HL-60/S4 treated with retinoic acid at 250 ng/mL for 4 days and 3 days (cell line): ENCODE data around the gene NEURL3.
"Not testable (repeated sequence)": the region's sequence is repeated elsewhere in the genome, so short reads cannot be mapped to it uniquely, and the experiment has no call there.

Source experiments
- in situ Hi-C: fragments of 300-500 bp; cut with MboI; formaldehyde crosslinking; loops from 2 replicates; pipeline ENCODE4 v1.7.0; 2022; ENCODE audit warnings: low sequenced_read_pairs

Gene NEURL3

DNA sequence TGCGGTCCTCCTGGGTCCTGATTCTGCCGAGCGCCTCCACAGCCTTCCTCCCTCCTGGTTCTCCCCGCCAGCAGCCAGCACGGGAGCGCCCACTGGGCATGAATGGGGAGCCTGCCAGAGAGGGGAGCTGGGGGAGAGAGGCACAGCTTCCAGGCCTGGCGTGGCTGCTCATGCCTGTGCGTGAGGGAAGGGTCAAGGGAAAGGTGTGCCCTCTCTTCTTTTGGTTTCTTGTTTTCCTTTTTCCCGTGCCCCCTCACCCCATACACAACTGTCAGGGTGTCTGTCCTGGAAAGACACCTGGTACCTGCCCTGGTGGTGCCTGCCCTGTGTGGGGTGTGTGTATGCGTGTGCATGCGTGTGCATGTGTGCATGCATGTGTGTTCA lies 4.7 kb upstream of the NEURL3 start:
- in situ Hi-C loops: no loop called here

DNA sequence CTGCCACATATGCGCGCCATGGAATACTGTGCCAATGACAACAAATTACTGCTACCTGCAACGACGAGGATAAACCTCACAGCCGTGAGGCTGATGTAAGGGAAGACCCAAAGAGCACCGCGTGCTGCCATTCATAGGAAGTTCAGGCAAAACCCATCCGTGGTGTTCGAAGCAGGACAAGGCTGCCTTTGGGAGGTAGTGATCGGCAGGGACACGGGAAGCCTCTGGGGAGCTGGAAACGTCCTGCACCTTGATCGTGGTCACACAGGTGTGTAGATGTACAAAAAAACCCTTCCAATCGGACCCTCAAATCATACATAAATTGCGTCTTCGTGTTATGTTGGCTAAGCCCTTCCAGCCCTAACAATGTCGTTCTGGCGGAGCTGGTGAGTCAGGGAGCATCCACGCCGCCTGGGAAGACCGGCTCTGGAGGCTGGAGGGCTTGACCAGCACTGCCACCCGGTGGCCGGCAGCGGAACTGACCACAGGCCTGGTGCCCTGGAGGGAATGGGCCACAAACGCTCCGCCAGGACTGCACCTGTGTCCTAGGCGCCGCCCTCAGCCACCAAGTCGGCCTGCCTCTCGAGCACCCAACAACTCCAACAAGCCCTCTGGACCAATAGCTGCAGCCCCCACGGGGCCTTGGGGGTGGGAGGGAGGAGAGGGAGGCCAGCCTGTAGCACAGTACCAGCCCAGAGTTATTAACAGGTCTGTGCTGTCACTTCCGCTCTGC lies 4.1 kb upstream of the NEURL3 start:
- in situ Hi-C loops: no loop called here

DNA sequence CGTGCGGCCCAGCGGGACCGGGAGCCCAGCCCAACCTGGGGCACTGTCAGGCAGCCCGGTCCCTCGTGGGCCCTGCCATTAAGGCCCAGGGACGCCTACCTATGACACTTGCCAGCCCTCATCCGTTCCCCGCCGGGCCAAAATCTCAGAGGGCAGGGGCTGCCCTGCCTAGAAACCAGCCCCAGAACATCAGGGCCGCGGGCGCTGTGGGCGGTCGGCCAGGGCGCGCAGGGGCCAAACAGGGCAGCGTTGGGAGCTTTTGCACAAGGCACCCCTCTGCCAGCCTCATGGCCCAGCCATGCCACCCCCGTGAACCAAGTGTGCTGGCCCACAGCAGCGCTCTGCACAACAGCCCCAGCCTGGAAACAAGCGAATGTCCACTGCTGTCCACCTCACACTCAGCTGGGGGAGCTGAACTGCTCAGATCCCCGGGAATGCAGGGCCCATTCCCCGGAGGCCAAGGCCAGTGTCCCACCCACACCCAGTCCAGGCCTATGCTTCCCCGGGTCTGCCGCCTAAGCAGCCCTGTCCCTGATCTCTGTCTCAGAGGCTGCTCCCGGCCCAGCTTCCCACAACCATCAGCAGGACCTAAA lies 3.5 kb upstream of the NEURL3 start:
- in situ Hi-C loops: no loop called here

DNA sequence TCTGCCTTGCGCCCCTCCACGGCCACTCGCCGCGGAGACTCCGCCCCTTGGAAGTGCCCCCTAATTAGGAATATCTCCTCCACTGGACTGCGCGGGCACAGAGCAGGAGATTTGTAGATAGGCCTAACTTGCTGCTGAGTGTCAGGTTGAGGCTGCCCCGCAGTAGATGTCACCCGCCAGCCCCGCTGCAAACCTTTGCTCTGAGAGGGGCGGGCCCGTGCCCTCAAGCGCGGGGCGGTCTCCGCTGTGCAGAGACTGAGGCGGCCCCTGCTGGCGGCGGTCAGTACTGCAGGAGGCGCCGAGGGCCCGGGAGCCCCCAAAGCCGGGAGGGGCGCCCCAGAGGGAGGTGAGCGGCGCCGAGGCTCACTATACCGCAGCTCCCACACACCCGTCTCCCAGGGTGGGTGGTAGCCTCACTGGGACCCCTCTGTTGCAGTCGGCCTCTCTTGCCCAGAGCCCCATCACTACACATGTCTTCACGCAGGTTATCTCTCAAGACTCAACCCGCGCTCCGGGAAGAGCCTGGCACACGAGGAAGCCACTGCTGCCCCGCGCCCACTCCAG lies 2.9 kb upstream of the NEURL3 start:
- in situ Hi-C loops: no loop called here

DNA sequence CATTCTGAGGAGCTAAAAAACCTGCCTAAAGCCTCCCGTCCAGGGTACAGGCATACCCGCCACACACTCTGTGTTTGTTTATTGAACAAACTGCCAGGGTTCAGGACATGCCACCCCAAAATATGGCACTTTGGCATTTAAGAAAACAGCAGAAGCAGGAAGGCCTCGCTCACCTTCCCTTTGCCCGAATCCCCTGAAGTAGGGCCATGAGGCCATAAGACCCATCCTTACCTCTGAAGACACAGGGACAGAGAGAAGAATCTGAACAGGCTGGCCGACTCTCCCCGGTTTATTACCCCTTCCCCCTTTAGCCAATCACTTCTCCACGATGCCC lies 1.7 kb upstream of the NEURL3 start:
- in situ Hi-C loops: no loop called here

DNA sequence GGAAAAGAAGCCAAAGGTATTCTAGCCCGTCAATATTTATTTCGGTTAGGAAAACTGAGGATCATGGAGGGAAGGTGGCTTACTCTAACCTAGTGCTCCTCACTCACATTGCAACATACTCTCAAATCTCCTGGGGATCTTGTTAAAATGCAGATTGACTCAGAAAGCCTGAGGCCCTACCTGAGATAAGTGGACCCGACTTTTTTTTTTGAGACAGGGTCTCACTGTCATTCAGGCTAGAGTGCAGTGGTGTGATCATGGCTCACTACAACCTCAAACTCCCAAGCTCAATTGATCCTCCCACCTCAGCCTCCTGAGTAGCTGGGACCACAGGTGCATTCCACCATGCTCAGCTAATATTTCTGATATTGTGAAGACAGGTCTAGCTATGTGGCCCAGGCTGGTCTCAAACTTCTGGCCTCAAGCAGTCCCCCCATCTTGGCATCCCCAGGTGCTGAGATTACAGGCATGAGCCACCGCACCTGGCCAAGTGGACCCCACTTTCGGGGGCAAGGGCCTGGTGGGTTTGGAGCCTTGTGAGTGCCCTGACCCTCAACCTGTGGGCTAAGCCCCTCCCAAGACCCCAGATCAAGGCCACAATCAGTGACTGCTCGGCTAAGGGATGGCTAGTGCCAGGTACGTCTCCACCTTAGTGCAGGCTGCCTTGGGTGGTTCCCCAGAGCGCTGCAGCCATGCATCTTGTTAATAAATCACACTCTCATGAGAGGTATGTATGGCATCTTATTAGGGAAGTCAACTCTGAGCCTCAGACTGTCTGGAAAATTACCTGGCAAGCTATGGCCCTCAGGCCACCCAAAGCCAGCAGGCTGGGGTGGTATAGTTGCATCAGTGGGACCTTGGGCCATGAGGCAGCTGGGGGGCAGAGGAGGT lies 1.1 kb upstream of the NEURL3 start:
- in situ Hi-C loops: no loop called here

DNA sequence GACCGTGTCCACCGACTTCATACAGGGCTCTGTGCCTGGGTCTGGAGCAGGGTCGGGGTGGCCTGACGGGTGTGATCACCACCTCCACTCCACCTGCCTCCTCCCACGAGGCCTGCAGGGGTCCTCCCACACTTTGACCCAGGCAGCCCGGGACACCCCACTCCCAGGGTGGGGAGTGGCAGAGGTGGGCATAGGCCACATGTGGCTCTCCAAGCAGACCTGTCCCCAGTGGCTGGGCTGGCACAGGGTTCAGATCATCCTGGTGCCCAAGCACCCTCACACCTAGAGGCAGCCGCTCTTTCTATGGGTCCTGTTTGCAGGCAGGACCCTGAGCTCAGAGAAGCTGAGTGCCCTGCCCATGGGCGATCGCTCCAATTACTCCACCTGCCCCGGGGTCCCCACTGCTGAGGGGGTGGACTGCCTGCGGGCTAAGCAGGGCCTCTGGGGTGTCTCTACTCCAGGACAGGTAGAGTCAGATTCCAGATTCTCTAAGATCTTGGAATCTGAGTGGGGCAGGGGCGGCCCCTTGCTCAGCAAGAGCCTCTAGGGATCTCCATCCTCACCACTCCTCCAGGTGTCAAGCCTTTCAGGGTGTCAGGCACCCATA lies 1.4 kb downstream of the NEURL3 start:
- in situ Hi-C loops: no loop called here

DNA sequence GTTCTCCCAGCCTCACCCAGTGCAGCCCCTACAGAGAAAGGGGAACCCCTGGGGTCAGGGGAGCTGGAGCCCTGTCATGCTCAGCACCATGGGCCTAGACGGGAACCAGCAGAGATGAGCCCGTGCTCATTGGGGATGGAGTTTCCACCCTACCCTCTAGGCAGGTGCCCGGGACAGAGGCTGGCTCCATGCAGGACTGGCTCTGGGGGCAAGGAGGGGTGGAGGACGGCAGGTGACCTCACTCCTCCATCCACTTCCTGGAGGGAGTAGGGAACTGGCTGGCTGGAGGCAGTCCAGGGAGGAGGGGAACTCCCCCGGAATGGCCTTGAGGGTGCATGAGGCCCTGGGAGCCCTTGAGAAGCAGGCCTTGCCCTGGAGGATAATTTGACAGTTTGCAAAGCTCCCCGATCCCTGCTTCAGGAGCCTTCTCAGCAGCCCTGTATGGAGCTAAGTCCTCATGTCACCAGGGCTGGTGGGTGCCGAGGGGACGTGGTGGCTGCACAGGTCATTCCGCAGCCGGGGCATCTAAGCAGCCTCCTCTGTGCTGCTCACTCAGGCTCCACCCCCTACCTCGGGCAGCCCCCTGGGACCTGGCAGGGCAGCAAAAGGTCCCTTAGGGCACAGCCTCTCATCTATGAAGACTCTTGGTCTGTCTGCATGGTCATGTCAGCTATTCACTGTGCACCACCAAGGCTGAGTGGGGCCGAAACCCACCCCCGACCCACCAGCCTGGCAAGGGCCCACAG lies 2.1 kb downstream of the NEURL3 start:
- in situ Hi-C loops: no loop called here

DNA sequence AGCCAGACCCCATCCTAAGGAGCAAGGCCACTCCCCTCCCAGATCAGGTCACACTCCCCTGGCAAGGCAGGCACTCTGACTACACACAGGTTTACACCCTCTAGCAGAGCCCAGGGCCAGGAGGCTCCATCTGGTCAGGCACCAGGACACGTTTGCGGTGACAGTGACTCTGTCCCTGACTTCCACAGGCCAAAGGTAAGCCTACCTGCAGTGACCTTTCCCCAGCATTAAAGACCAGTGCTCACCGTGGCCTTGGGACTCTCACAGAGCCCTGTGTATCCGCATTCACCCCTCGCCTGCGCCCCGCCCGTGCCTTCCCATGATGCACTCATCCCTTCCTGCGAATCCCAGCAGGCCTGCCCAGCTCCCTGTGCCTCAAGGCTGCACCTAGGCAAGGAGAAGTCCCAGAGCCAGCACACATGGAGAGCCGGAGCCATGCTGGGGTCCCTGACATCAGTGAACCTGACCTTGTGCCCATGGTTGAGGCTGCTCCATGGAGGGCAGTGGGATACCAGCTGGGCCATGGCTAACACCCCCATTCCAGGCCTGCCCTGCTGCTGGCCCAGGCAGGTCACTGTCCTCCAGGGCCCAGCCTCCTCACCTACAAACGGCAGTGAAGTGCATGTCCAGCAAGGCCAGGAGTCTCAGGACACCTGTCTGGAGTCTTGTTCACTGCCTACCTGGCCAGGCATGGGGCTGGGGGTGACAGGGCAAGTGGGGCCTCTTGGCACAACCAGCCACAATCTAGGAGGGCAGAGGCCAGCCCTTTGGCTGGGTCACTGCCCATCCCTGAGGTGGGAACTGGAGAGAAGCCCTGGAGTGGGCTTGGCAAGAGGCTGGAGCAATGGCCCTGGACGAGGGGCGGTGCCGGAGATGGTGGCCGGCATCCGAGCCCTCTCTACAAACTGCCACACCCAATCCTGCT lies 3.0 kb downstream of the NEURL3 start:
- in situ Hi-C loops: no loop called here

DNA sequence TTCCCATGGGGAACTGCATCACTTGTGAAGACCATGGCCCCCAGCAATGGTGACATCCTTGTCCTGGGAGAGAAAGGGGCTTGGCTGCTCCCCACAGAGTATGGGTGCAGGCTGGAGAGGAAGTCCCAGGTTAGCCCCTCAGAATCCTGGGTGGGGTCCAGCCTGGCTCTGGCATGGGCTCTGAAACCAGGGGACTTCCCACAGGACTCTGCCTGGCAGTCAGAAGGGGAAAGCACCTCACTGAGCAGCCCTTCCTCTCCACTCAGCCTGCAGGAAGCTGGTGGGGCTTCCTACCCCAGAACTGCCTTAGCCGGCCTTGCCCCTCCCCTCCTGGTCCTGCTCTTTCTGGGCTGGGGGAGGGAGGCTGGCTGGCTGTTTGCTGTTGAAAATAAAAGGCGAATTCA lies 3.7 kb downstream of the NEURL3 start:
- in situ Hi-C loops: no loop called here

DNA sequence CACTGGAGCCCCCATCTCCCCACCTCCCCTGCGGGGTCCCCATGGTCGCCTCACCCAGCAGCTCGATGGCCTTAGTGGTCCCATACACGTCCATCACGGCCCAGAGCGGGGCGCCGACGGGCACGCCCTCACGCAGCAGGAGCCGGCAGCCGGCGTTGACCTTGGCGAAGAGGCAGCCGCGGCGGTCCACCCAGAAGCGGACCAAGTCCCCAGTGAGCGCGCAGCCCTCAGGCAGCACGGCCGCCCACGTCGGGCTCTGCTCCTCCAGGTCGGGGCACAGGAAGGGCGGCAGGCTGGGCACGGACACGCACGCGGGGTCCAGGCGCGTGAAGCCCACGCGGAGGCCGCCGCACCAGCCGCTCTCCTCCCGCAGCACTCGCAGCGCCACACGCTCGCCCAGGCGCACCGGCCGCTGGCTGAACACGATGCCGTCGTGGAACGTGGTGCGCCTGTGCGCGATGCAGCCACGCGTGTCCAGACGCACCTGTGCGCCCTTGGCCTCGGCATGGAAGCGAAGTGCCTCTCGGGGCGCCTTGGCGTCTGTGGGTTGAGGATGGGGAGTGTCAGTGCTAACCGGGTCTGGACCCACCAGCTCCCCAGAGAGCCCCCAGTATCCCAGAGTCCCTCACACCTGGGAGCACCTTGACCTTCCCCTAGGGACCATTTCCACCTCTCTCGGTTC lies 4.6 kb downstream of the NEURL3 start:
- in situ Hi-C loops: no loop called here

DNA sequence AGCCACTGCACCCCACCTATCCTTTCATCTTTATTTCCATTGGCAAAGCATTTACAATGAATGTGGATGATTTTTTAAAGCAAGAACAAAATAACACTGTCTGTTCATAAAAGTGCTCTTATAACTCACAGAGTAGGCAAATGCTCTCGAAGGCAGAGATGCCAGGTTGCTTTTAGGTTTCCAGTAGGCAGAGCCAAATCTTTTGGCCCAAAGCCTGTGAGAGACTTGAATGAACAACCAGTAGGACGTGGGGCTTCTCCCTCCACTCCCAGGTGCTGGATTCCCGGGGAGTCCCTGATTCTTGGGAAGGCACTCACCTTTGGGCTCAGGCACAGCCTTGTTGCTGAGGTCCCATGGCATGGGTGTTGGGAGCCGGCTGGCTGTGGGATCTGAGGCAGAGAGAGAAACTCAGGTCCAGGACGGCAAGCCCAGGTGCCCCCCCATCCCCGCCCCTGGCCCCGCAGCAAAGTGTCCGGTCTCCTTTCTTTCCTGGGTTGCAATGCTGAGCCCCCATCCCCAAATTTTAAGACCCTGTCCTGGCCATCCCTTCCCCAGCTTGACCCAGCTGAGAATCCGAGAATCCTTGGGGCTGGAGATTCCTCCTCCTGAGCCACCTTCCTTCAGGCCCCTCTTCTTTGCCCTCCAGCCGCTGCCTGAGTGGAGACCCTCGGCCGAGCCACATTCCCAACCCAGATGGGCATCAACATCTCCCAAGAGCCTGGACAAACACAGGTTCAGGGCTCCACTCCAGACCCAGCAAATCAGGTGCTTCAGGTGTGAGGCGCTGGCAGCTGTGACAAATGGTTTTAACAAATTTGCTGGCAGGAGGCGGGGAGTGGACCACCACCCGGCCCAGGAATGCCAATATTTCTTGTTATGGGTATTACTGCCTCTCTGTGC lies 5.8 kb downstream of the NEURL3 start:
- in situ Hi-C loops: no loop called here

DNA sequence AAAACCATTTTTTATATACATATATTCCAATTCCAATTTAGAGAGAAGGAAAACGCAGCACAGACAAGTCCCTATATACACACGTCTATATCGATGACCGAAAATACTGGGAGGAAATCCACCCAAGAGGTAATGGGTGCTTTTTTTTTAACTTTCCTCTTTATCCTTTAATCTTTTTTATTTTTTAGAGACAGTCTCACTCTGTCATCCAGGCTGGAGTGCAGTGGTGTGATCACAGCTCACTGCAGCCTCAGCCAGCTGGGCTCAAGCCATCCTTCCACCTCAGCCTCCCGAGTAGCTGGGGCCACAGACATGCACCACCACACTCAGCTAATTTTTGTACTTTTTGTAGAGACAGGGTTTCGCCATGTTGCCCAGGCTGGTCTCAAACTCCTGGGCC lies 6.5 kb downstream of the NEURL3 start:
- in situ Hi-C loops: not testable (repeated sequence)

DNA sequence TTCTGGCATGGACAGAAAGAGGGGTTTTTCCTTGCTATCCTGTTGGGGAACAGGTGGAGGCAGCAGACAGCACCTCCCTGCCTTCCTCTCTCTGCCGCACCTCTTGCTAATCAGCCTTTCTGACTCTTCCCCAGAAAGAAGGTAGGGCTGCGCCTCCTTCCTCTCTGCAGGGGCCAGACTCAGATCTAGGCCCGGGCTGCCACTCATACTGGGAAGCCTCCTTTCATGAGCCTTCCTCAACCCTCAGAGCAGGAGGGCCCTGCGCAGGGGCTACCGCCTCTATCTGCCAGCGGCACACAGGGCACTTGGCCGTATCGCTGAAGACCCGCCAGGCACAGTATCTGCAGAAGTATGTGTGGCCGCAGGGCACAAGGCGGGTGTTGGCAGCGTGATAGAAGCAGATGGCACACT lies 7.1 kb downstream of the NEURL3 start:
- in situ Hi-C loops: no loop called here

DNA sequence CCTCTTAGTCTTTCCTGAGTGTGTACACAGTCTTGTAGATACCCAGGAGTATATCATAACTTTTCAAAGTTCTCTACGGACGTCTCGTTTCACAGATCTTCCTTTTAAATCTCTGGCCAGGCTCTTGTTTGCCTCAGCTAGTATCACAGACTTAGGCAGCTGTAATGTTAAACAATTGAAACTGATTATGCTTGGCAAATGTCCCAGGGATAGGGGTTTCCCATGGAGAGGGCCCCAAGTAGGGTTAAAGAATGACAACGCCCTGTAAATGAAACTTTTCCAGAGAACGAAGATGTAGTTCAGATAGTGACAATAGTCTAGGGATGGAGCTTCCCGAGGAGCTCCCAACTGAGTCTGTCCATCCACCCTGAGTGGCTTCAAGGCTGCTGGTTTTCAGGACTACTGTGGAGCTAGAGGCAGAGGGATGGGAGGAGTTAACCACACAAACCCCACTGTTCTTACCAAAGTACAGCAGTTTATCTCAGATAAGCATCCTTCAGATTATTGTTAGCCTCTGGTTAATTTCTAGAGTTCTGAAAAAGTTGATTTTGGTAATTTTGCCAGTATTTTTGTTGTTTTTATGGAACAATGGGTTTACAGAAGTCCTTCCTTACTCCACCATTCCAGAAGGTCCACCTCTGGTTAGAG lies 9.1 kb downstream of the NEURL3 start:
- in situ Hi-C loops: no loop called here

DNA sequence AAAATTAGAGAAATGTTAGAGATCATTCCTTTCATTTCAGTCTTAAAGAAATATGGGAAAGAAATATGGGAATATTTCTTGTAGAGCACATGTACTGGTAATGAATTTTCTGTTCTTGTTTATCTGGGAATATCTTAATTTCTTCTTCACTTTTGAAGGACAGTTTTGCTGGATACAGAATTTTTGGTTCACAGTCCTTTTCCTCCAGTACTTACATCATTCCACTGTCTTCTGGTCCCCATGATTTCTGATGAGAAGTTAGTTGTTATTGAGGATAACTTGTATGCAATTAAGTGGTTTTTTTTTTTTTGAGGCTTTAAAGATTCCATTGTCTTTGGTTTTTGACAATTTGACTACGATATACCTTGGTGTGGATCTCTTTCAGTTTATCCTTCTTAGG lies 11.0 kb downstream of the NEURL3 start:
- in situ Hi-C loops: no loop called here

DNA sequence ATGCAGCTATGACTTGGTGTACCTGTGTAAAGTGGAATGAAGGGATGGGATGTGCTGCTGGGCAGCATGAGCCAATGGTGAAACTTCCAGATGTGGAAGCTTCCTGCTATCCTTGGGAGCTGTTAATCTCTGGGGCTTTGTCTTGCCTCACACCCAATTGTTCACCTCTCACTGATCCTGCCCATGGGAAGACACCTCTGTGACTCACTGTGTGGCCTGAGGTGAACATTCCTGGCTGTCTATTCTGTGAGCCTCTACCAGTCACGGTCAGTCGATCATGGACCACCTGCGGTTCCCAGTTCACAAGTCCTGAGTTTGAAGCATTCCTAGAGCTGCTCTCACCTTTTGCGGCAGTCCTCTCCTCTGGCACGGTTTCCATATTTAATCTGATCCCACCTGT lies 12.1 kb downstream of the NEURL3 start:
- in situ Hi-C loops: no loop called here
